Central memory CD4-positive, alpha-beta T cell (primary cell): ENCODE measurements around the gene FNDC3B.
A peak's percentile ranks its signal among the peaks of the same experiment; 100 is the strongest.

Experiments
- DNase-seq: peaks from one replicate; pipeline ENCODE4 v3.0.0; 2022

FNDC3B gene

GRCh38 chr3:172119266-172119969 is 80.0 kb downstream of the FNDC3B start:
- no peak for DNase-seq

GRCh38 chr3:172120912-172121311 is 81.5 kb downstream of the FNDC3B start:
- no peak for DNase-seq

- no peak for DNase-seq
Measured at GRCh38 chr3:172121981-172122380, 82.6 kb downstream of the FNDC3B start.

- DNase-seq: no peak
Measured at GRCh38 chr3:172124271-172124670, 84.9 kb downstream of the FNDC3B start.

DNA sequence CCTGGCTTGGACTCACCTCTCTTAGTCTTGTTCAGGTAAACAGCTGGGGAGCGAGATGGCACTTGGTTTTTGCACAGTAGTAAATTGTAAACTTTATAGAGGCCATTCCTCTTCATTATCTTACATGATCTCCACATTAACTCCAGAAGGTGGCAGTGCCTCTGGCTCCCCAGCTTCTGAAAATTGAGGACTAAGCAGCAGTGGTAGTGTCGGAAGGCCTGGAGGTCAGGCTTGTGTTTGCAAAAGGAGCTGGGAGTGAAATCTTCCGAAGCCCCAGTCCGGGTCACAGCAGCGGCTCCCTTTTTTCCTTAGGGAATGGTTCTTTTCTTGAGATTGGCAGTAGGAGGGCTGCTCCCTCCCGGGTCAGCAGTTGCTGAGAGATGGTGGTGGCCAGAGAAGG is 85.7 kb downstream of the FNDC3B start:
- DNase-seq: no peak

GRCh38 chr3:172125963-172126457 is 86.6 kb downstream of the FNDC3B start:
- DNase-seq: no peak

DNA sequence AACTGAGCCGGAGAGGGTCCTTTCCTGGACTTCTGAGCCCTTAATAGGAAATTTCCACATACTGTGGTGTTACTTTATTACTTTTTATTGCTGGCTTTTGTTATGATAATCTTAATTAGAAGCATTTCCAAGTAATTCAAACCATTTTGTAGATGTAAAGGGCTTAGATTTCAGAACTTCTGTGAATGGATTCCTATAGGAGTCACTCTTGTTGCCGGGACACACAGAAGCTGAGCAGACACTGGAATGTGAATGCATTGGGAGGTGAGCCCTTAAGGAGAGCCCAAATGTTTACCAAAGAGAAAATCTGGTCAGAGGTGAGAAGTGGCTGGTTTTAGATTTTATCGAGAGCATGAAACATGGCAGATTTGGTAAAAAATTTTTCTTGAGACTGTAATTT is 87.4 kb downstream of the FNDC3B start:
- DNase-seq: no peak

GRCh38 chr3:172127141-172127540 is 87.8 kb downstream of the FNDC3B start:
- no peak for DNase-seq

GRCh38 chr3:172127929-172128580 is 88.7 kb downstream of the FNDC3B start:
- no peak for DNase-seq

DNA sequence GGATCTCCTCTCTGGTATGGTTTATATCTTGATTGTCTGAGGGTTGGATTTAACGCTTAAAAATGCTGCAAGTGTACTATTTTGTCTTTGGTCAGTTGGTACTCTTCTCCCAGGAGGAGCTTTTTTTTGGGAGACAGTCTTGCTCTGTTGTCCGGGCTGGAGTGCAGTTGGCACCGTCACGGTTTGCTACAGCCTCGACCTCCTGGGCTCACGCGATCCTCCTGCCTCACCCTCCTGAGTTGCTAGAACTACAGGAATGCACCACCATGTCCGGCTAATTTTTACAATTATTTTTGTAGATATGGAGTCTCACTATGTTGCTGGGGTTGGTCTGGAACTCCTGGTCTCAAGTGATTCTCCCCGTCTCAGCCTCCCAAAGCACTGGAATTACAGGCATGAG is 89.5 kb downstream of the FNDC3B start:
- DNase-seq: no peak

- no peak for DNase-seq
Measured at GRCh38 chr3:172129498-172129849, 90.1 kb downstream of the FNDC3B start.

DNA sequence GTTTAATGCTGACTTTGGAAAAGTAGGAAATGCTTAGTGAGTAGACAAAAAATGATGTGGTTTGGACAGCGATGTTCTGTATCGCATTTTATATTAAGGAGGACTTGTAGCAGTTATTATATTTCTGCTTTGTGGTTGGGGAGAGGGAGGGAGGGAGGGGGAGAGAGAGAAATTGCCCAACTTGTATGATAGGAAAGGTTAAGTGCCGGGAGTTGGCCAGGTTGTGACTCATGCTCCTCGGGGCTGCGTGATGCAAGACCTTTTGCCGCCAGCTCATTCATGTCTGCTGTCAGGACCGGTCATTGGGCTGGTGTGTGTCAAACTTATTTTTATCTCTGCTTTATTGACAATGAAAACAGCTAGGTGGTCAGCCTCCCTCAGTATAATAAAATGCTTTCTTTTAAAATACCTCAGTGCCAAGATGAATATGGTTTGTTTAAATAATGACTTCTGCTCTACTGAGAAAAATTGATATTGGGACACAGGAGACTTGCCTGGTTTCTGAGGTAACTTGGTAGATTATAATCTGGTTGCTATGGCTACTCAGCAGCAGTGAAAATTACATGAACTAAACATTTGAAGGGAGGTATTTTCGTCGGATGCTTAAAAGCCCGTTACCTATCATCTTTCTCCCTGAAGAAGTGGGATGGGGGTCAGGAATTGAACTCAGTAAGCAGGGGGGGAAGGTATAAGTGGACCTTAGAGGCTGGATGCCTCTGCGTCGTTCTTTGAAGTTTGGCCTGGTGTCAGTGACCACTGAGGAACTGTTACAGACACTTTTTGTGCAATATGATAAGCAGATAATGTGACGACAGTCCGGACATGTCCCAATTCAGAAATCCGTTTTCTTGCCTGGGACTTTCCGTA is 90.7 kb downstream of the FNDC3B start:
- DNase-seq: peak; percentile 67

DNA sequence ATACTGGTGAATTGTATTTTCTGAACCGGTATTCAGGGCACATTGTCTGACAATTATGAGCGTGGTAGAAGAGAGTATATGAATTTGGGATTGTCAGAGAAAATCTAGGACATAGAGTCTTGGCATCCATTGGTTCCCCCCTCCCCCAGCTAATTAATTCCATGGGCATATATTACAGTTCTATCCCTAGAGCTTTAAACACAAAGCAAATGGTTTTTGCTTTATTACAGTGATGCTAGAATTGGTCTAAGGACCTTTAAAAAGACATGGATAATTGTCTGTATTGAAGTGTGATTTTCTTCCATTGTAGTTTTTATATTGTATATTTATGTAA is 91.3 kb downstream of the FNDC3B start:
- no peak for DNase-seq

DNA sequence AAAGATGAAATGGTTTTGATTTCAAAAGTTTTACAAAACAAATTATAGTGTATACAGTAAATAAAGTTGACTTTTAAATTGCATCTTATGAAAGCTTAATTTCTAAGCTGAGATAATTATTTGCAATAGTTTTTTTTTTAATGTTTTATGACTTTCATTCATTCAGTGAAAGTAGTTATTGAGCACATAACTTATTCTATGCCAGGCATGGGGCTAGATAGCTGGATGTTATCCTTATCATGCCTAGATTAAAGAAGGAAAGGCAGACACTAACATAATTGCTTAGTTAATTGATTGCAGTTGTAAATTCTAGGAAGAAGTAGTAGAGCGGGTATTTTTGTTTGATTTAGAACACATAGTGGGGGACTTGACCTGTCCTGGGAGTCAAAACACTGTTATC is 92.4 kb downstream of the FNDC3B start:
- no peak for DNase-seq

DNA sequence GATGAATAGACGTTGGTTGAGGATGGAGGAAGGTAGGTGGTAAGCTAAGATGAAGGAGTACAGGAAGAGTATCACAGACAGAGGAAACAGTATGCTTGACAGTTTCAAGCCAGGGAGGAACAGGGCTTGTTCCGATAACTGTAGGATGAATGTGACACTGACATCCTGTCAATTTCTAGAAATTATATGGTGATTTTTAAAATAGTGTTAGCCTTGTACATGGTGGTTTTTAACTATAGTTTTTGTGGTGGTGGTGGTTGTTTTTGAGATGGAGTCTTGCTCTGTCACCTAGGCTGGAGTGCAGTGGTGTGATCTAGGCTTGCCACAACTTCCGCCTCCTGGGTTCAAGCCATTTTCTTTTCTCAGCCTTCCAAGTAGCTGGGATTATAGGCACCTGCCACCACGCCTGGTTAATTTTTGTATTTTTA is 92.8 kb downstream of the FNDC3B start:
- DNase-seq: peak; percentile 21

GRCh38 chr3:172132721-172133311 is 93.4 kb downstream of the FNDC3B start:
- DNase-seq: no peak

GRCh38 chr3:172133838-172134237 is 94.5 kb downstream of the FNDC3B start:
- DNase-seq: no peak

DNA sequence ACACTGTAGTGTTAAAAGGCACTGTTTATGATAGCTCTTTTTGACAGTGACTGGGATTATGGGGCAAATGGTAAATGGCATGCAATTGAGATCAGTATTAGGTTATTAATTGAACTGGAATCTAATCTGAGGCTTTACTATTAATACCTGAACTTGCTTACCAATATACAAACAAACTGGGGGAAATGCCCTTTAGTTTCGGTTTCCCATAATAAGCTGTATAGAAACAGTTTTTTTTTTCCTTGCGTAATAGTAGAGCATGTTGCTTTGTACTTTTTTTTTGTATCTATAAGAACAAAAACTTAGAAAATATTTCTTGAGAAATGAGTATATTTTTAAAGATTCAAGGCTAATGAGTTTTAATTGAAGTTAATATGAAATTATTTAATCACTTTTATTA is 95.0 kb downstream of the FNDC3B start:
- peak; percentile 18 for DNase-seq

DNA sequence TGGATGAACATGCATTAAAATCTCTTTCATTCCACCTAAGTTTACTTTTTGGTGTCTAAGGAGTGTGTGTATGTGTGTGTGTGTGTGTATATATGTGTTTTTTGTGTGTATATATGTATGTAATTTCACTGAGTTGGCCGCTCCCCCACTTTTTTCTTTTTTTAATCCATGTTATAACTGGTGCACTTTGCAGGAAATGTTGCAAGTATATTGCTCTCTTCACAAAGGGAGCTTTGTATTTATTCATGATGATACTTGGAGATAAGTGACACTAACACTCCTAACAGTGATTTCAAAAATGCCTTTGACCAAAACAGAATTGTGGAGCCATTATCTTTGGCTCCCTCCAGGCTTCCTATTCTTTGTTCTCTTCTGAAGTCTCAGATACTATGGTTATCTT is 95.8 kb downstream of the FNDC3B start:
- no peak for DNase-seq

DNA sequence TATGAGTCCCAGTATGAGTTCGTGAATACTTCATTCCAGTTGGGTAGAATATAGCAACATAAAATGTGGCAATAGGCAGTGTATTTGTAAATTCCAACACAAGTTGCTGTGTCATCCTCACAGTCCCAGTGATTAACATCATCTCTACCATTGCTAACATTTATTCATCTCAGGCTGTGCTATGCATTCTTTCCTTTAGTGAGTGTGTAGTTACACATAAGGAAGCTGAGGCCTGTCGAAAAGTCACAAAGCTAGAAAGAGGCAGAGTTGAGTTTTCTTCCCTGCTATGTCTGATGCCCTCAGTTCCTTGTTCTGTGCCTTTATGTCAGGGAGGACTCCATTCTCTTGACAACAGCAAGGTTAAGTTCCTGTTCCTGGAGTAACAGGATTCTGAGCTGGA is 96.4 kb downstream of the FNDC3B start:
- no peak for DNase-seq

GRCh38 chr3:172136330-172136729 is 97.0 kb downstream of the FNDC3B start:
- no peak for DNase-seq

- DNase-seq: no peak
Measured at GRCh38 chr3:172137287-172138192, 98.2 kb downstream of the FNDC3B start.
